HUES48 (cell line): ENCODE measurements around the gene NOG.

Source experiments
- H3K27ac ChIP-seq: one replicate; pipeline ENCODE4 v1.7.0; 2013; ENCODE audit warnings: low read depth, low read length, inconsistent platforms
- H3K27me3 ChIP-seq: 2 replicates; pipeline ENCODE4 v1.6.1; 2013; ENCODE audit warnings: mild to moderate bottlenecking, low read length; ENCODE audit not compliant: control insufficient read depth, insufficient read depth
- H3K36me3 ChIP-seq: 2 replicates; pipeline ENCODE4 v1.6.1; 2013; ENCODE audit warnings: low read length; ENCODE audit not compliant: control insufficient read depth, insufficient read depth
- H3K4me1 ChIP-seq: 2 replicates; pipeline ENCODE4 v1.6.1; 2013; ENCODE audit warnings: mild to moderate bottlenecking, low read length; ENCODE audit not compliant: control insufficient read depth, insufficient read depth
- H3K4me3 ChIP-seq: 2 replicates; pipeline ENCODE4 v1.5.1; 2013; ENCODE audit warnings: mild to moderate bottlenecking, low read depth, low read length
- H3K9ac ChIP-seq: 2 replicates; pipeline ENCODE4 v1.6.1; 2013; ENCODE audit warnings: mild to moderate bottlenecking, low read depth, low read length, moderate library complexity
- H3K9me3 ChIP-seq: 2 replicates; pipeline ENCODE4 v1.6.1; 2013; ENCODE audit warnings: low read length; ENCODE audit not compliant: control insufficient read depth, insufficient read depth

NOG gene

DNA sequence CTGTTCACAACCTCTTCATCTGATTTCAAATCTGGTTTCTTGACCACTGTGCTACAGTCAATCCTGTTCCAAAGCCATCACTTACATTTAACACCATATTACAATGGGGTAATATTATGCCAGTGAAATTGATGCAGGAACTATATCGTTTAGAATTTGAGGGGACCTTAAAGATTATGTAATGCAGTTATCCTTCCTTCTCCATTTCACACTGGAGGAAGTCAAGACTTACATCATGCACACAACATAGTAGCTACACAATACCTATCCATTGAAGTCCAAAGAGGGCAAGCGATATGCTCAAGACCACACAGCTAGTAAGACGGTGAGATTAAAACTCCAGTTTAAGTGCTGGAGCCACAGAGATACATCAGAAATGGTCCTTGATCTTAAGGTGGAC is 16.8 kb downstream of the NOG start:
- Histone ChIP-seq H3K36me3 (no peaks in the 10 kb centered on the region), H3K27me3 (no peaks in the 10 kb centered on the region), H3K27ac (no peak overlapping the region), H3K4me3 (no peak overlapping the region), H3K4me1 (no peaks in the 10 kb centered on the region), H3K9me3 (no peaks in the 10 kb centered on the region), H3K9ac (no peak overlapping the region)

DNA sequence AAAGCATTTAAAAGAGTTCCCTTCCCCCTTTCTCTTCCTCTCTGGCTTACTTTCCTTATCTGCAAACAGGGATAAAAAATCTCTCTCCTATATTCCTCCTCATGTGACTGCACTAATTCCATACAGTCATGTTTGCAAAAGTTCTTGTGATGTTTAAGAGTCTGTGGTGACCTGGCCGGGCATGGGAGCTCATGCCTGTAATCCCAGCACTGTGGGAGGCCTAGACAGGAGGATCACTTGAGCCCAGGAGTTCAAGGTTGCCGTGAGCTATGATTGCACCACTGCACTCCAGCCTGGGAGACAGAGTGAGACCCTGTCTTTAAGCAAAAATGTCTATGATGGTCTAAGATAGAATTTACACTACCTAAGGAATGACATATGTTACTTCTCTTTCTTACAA is 19.6 kb downstream of the NOG start:
- no peaks in the 10 kb centered on the region for H3K4me1 ChIP-seq
- H3K9me3 ChIP-seq: no peaks in the 10 kb centered on the region
- H3K4me3 ChIP-seq: no peak overlapping the region
- H3K27me3 ChIP-seq: no peaks in the 10 kb centered on the region
- H3K36me3 ChIP-seq: no peaks in the 10 kb centered on the region
- no peak overlapping the region for H3K9ac ChIP-seq
- no peak overlapping the region for H3K27ac ChIP-seq

DNA sequence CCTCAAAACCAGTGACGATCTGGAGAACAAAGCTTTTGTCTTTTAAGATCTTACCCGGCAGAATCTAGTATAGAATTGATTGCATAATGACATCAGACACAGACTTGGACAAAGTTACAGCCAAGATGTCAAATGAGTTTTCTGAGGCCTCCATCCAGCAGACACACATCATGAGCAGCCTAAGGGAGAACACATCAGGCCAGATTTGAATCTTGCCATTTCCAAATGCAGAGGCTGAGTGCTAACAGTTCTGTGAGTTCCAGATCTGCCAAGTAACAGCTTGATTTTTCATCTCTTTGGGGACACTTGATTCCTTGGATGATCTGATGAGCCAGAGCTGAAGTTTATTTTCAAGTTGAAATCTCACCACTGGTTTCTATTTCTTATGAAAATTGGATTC is 21.0 kb downstream of the NOG start:
- H3K4me1 ChIP-seq: no peaks in the 10 kb centered on the region
- no peaks in the 10 kb centered on the region for H3K27me3 ChIP-seq
- H3K27ac ChIP-seq: no peak overlapping the region
- no peak overlapping the region for H3K4me3 ChIP-seq
- no peak overlapping the region for H3K9ac ChIP-seq
- no peaks in the 10 kb centered on the region for H3K36me3 ChIP-seq
- no peaks in the 10 kb centered on the region for H3K9me3 ChIP-seq

DNA sequence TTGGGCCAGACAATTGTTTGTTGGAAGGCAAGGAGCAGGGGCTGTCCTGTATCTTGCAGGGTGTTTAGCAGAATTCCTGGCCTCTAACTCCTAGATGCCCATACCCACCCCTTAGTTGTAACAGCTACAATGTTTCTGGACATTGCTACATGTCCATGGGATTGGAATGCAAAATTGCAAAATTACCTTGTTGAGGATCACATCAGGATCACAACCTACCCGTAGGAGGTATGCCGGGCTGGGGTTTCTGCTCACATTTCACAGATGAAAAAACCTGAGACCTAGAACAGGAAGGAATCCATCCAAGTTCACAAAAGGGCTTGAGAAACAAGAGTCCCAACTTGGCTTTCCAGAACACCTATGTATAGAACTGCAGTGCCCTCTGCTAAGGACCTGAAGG is 22.7 kb downstream of the NOG start:
- Histone ChIP-seq H3K36me3 (no peaks in the 10 kb centered on the region), H3K9ac (no peak overlapping the region), H3K27ac (no peak overlapping the region), H3K4me1 (no peaks in the 10 kb centered on the region), H3K9me3 (no peaks in the 10 kb centered on the region), H3K27me3 (no peaks in the 10 kb centered on the region), H3K4me3 (no peak overlapping the region)

DNA sequence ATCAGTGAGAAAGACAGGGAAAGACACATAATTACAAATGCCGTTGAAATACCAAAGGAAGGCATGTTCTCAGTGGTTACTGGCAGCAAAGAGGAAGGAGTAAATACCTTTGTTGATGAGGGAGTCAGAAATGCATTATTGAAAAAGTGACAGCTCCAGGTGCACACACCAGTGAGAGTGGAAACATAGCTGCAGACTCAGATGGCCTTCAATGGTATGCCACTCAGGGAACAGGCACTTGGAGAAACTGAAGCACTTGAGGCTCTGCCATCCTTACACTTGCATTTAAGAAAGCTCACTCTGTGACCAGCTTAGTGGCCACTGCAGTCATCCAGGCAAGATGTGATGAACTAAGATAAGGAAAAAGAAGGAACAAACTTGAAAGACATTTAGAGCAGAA is 29.9 kb downstream of the NOG start:
- Histone ChIP-seq H3K27me3 (no peaks in the 10 kb centered on the region; the same call in 1 of the 2 replicates), H3K9me3 (no peaks in the 10 kb centered on the region)

DNA sequence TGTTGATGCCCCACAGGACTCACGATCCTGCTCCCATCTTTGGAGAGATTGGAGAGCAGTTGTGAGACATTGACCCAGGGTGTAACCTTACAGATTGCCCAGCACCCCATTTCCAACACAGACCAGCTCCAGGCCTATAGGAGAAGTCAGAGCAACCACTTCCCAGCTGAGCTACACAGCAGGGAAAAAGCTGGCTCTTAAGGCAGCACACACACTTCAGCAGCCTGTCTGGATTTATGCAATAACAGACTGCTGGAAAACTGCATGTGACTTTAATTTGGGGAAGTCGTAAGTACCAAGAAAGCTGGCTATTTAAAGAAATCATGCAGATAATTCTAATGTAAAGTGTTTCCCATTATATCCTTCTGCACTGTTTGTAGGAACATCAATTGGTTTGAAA is 30.8 kb downstream of the NOG start:
- H3K27ac ChIP-seq: no peak overlapping the region
- no peaks in the 10 kb centered on the region for H3K9me3 ChIP-seq
- H3K4me1 ChIP-seq: peaks cover 10% of the 10 kb centered on the region
- no peaks in the 10 kb centered on the region for H3K36me3 ChIP-seq
- H3K27me3 ChIP-seq: peaks cover 2% of the 10 kb centered on the region; the same call in 1 of the 2 replicates
- H3K9ac ChIP-seq: no peak overlapping the region
- no peak overlapping the region for H3K4me3 ChIP-seq

More for the DNA sequence above, 29.9 kb downstream of the NOG start:
- H3K27ac ChIP-seq: no peak overlapping the region
- H3K4me1 ChIP-seq: peaks cover 10% of the 10 kb centered on the region
- H3K4me3 ChIP-seq: no peak overlapping the region
- no peaks in the 10 kb centered on the region for H3K36me3 ChIP-seq
- no peak overlapping the region for H3K9ac ChIP-seq

DNA sequence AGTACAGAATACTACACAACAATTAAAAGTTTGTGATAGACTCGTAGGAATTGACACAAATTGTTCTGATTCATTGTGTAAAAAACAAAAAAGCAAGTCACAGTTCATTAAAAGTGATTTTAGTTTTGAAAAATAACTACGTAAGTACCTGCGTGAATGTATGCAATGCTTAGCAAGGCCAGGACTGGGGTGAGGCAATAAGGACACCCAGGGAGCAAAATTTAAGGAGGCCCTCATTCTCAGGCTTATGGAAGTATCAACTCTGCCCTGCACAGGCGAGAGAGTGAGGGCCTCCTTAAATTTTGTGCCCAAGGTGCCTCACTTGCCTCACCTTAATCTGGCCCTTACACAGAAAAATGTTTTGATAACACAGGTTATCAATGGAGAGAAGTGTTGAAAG is 31.4 kb downstream of the NOG start:
- H3K27ac ChIP-seq: no peak overlapping the region
- H3K27me3 ChIP-seq: peaks cover 5% of the 10 kb centered on the region; the same call in 1 of the 2 replicates

DNA sequence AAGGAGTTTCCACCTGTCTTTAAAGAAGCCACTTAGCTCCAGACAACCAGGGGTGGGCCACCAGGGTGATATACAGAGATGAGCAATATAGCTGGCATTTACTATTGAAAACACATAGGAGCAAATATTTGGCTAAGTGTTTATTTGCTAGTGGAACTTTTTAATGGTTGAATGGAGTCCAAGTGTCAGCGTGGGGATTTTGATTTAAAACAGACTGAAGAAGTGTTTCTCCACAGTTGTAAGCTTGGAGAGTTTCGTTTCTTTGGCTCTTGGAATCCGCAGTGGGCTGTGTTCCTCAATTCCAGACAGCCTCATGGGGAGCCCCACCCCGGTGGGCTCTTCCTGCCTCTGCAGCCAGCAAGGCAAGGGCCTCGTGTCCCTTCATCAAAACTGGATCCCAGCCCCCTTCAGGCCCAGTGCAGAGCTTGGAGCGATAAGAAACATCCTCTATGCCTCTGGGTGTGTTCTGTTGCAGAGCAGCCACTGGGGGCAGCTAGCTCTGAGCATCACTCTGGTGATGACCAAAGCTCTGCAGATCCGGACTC is 36.1 kb downstream of the NOG start:
- Histone ChIP-seq H3K9ac (no peak overlapping the region), H3K27ac (no peak overlapping the region), H3K4me3 (no peak overlapping the region), H3K36me3 (no peaks in the 10 kb centered on the region), H3K27me3 (peaks cover 5% of the 10 kb centered on the region; the same call in 1 of the 2 replicates), H3K4me1 (peaks cover 4% of the 10 kb centered on the region), H3K9me3 (no peaks in the 10 kb centered on the region)

More for the DNA sequence above, 31.4 kb downstream of the NOG start:
- H3K9ac ChIP-seq: no peak overlapping the region
- H3K4me3 ChIP-seq: no peak overlapping the region
- H3K4me1 ChIP-seq: peaks cover 10% of the 10 kb centered on the region
- H3K36me3 ChIP-seq: no peaks in the 10 kb centered on the region
- H3K9me3 ChIP-seq: no peaks in the 10 kb centered on the region

DNA sequence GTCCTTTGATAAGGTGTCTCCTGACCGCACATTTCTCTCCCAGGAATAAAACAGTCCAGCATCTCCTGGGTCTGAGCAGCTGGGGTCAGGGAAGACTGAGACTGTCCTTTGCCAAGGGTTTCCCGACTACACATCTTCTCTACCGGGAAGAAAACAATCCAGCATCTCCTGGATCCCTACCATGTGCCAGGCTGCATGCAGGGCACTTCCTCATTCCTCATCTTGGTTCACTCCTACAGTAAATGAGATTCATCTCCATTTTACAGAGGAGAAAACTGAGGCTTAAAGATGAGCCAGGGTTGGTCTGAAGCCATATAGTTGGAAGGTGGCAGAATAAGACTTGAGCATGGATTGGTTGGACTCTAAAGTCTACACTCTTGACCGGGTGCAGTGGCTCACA is 36.7 kb downstream of the NOG start:
- Histone ChIP-seq H3K4me1 (no peaks in the 10 kb centered on the region), H3K27me3 (peaks cover 5% of the 10 kb centered on the region; the same call in 1 of the 2 replicates), H3K9ac (no peak overlapping the region), H3K27ac (no peak overlapping the region), H3K4me3 (no peak overlapping the region), H3K36me3 (no peaks in the 10 kb centered on the region), H3K9me3 (no peaks in the 10 kb centered on the region)

DNA sequence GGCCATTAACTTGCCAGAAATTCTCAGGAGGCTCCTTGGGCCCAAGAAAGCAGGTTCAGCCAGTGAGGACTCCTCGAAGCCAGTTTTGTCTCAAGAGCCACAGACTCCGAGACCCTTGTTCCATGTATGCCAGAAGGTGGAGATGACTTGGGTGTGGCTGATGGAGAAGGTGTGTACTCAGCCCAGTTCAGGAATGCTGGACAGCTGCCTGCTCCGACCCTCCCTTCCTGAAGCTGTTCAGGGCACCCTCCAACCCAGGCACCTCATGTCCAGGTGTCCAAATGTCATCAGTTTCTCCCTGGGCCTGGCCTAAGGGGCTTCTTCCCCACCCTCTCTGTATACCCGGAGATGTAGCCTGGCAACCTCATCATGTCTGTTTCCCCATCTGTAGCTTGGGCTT is 40.2 kb downstream of the NOG start:
- Histone ChIP-seq H3K9ac (no peak overlapping the region), H3K4me1 (no peaks in the 10 kb centered on the region), H3K4me3 (no peak overlapping the region), H3K27me3 (0 out of 2 replicates have a peak, but pooled peaks cover 5% of the 10 kb centered on the region), H3K9me3 (no peaks in the 10 kb centered on the region), H3K27ac (no peak overlapping the region), H3K36me3 (no peaks in the 10 kb centered on the region)

DNA sequence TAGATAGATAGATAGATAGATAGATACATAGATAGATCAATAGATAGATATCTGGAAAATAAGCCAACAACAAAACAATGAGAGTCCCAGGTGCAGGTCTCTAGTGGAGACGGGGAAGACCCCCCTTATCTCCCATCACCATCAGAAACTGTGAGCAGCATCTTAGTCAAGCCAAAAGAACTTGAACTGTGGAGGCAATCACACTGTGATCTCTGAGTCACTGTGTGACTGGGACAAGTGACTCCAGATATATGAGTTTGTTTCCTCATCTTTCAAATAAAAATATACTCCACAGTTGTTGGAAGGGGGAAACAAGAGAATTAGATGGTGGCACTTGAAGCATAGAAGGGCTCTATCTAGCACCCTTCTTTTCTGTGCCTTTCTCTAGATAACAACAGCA is 42.1 kb downstream of the NOG start:
- H3K27ac ChIP-seq: no peak overlapping the region
- H3K9ac ChIP-seq: no peak overlapping the region
- H3K36me3 ChIP-seq: no peaks in the 10 kb centered on the region
- no peaks in the 10 kb centered on the region for H3K27me3 ChIP-seq
- no peaks in the 10 kb centered on the region for H3K9me3 ChIP-seq
- H3K4me1 ChIP-seq: no peaks in the 10 kb centered on the region
- no peak overlapping the region for H3K4me3 ChIP-seq

DNA sequence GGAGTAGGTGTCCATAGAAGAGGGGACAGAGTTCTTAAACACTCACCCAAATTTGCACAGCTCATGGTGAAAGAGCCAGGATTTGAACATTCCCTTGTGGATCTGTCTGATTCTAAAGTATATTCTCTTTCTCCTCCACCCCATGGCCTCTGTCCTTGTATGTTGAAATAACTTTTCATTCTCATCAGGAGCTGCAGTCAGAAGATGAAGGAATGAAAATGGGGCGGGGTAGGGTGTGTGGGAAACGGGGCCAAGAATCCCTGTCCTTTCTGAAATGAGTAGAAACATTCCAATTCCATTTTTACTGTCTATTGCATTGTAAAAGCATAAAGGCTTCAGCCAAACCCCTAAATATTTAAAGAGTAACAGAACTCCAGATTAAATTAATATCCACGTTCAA is 42.8 kb downstream of the NOG start:
- Histone ChIP-seq H3K4me1 (no peaks in the 10 kb centered on the region), H3K36me3 (no peaks in the 10 kb centered on the region), H3K9ac (no peak overlapping the region), H3K9me3 (no peaks in the 10 kb centered on the region), H3K4me3 (no peak overlapping the region), H3K27me3 (no peaks in the 10 kb centered on the region), H3K27ac (no peak overlapping the region)
